ENCODE measurements around the gene ADAM33.

Gene ADAM33

GRCh38 chr20:3645309-3646066, 36.3 kb downstream of the ADAM33 start:
- DNase-seq: no peak

- DNase-seq: no peak
Measured at GRCh38 chr20:3640259-3640658, 41.6 kb downstream of the ADAM33 start.

GRCh38 chr20:3635346-3635745, 46.5 kb downstream of the ADAM33 start:
- DNase-seq: no peak

- no peak for DNase-seq
Measured at GRCh38 chr20:3633913-3634478, 47.8 kb downstream of the ADAM33 start.

- no peak for DNase-seq
Measured at GRCh38 chr20:3632311-3633004, 49.4 kb downstream of the ADAM33 start.

- no peak for DNase-seq
Measured at GRCh38 chr20:3631534-3631933, 50.3 kb downstream of the ADAM33 start.

- DNase-seq: no peak
Measured at GRCh38 chr20:3630429-3630828, 51.4 kb downstream of the ADAM33 start.

GRCh38 chr20:3629893-3630292, 51.9 kb downstream of the ADAM33 start:
- no peak for DNase-seq

- no peak for DNase-seq
Measured at GRCh38 chr20:3628502-3629314, 53.1 kb downstream of the ADAM33 start.

- no peak for DNase-seq
Measured at GRCh38 chr20:3627476-3627875, 54.3 kb downstream of the ADAM33 start.

GRCh38 chr20:3622406-3622805, 59.4 kb downstream of the ADAM33 start:
- no peak for DNase-seq

- DNase-seq: no peak
Measured at GRCh38 chr20:3621111-3621510, 60.7 kb downstream of the ADAM33 start.

Measured in kidney glomerular epithelial cell (primary cell).